ENCODE results near the gene SLC32A1.

GRCh38 chr20:38676576-38676975, 47.7 kb upstream of the SLC32A1 start:
- TF ChIP-seq EZH2 (IDR thresholded peaks at IDR 0.05) (no peak), POLR2AphosphoS5 (IDR thresholded peaks at IDR 0.05; ENCODE audit: borderline replicate concordance, low read depth, low read length) (no peak), FOXP2 (optimal IDR thresholded peaks at IDR 0.05; ENCODE audit: control extremely low read depth, extremely low read length, insufficient read depth) (no peak)
